ENCODE results near the gene LIX1L. TPM values are rescaled to one million over a fixed set of nuclear protein-coding genes. Genes with fewer than 3 reads are reported as not detected.

LIX1L gene
- total and polyA plus RNA-seq, 2 of the 13 experiments (the other 11 are each of a cell fraction or from before 2014, with no cell fraction given): 8.1 to 24.9 TPM

DNA sequence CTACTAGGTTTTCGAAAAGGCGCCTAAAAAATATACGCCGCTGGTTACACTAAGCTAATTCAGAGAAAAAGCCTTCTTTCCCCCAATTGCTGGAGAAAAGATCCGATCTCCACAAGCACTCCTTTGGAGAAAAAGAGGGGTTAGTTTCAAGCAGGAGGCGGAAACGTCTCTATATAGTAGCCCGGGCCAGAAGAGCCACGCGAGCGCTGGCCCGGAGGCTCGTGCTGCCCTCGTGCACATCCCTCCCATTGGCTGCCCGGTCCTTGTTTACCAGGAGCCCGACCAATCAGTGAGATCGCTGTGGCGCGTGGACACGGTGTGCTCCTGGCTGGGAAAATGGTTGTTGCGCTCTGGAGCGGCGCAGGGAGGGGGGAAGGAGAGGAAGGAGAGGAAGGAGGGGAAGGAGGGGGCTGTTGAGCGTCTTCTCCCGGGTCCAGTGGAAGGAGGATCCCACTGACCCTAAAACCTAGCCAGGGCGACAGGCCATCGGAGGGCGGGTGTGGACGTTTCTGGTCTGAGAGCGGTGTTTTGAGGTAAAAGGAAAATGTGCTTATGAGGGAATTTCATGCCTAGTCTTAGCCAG lies 38.7 kb upstream of the LIX1L start, which contains the start of gene TXNIP (continued):
- TF ChIP-seq, protein P1, sequence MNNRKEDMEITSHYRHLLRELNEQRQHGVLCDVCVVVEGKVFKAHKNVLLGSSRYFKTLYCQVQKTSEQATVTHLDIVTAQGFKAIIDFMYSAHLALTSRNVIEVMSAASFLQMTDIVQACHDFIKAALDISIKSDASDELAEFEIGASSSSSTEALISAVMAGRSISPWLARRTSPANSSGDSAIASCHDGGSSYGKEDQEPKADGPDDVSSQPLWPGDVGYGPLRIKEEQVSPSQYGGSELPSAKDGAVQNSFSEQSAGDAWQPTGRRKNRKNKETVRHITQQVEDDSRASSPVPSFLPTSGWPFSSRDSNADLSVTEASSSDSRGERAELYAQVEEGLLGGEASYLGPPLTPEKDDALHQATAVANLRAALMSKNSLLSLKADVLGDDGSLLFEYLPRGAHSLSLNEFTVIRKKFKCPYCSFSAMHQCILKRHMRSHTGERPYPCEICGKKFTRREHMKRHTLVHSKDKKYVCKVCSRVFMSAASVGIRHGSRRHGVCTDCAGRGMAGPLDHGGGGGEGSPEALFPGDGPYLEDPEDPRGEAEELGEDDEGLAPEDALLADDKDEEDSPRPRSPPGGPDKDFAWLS (CRISPR knock-in tag; IDR thresholded peaks at IDR 0.05; ENCODE audit: borderline replicate concordance): no peak
- 0 out of 2 replicates have a peak, but pooled peaks have one; percentile 9 for TF ChIP-seq ZNF12 (CRISPR knock-in tag; IDR thresholded peaks at IDR 0.05)
- peak; percentile 46; the same call in 1 of the 2 replicates for TF ChIP-seq CREB1 (IDR thresholded peaks at IDR 0.05)
- peak; percentile 48 for TF ChIP-seq CREB1 (CRISPR knock-in tag; IDR thresholded peaks at IDR 0.05)
- no peak for TF ChIP-seq ISX (CRISPR knock-in tag; conservative IDR thresholded peaks at IDR 0.05)
- TF ChIP-seq ZNF567 (CRISPR knock-in tag; IDR thresholded peaks at IDR 0.05; ENCODE audit: borderline replicate concordance): no peak
- no peak; the same call in 1 of the 2 replicates for TF ChIP-seq ZNF619 (CRISPR knock-in tag; IDR thresholded peaks at IDR 0.05)
- TF ChIP-seq ZNF317 (CRISPR knock-in tag; IDR thresholded peaks at IDR 0.05): no peak; the same call in 1 of the 2 replicates
- TF ChIP-seq ARHGAP35 (CRISPR knock-in tag; IDR thresholded peaks at IDR 0.05; ENCODE audit: borderline replicate concordance): peak; percentile 66; the same call in 1 of the 2 replicates
- TF ChIP-seq, protein P2, sequence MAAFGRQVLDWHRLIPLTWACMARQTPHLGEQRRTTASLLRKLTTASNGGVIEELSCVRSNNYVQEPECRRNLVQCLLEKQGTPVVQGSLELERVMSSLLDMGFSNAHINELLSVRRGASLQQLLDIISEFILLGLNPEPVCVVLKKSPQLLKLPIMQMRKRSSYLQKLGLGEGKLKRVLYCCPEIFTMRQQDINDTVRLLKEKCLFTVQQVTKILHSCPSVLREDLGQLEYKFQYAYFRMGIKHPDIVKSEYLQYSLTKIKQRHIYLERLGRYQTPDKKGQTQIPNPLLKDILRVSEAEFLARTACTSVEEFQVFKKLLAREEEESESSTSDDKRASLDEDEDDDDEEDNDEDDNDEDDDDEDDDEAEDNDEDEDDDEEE (CRISPR knock-in tag; IDR thresholded peaks at IDR 0.05): peak; percentile 90; the same call in 1 of the 2 replicates
- 0 out of 2 replicates have a peak, but pooled peaks have one; percentile 57 for TF ChIP-seq ZNF232 (CRISPR knock-in tag; IDR thresholded peaks at IDR 0.05; ENCODE audit: borderline replicate concordance)
- peak; percentile 79; the same call in 1 of the 2 replicates for TF ChIP-seq ZNF616 (CRISPR knock-in tag; IDR thresholded peaks at IDR 0.05; ENCODE audit: low read depth)
- TF ChIP-seq XBP1 (CRISPR knock-in tag; IDR thresholded peaks at IDR 0.05): 0 out of 2 replicates have a peak, but pooled peaks have one; percentile 42
- TF ChIP-seq, protein P3, sequence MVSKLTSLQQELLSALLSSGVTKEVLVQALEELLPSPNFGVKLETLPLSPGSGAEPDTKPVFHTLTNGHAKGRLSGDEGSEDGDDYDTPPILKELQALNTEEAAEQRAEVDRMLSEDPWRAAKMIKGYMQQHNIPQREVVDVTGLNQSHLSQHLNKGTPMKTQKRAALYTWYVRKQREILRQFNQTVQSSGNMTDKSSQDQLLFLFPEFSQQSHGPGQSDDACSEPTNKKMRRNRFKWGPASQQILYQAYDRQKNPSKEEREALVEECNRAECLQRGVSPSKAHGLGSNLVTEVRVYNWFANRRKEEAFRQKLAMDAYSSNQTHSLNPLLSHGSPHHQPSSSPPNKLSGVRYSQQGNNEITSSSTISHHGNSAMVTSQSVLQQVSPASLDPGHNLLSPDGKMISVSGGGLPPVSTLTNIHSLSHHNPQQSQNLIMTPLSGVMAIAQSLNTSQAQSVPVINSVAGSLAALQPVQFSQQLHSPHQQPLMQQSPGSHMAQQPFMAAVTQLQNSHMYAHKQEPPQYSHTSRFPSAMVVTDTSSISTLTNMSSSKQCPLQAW (CRISPR knock-in tag; IDR thresholded peaks at IDR 0.05): peak; percentile 95
- TF ChIP-seq ZSCAN30 (CRISPR knock-in tag; IDR thresholded peaks at IDR 0.05): 0 out of 2 replicates have a peak, but pooled peaks have one; percentile 42
- TF ChIP-seq, protein P4, sequence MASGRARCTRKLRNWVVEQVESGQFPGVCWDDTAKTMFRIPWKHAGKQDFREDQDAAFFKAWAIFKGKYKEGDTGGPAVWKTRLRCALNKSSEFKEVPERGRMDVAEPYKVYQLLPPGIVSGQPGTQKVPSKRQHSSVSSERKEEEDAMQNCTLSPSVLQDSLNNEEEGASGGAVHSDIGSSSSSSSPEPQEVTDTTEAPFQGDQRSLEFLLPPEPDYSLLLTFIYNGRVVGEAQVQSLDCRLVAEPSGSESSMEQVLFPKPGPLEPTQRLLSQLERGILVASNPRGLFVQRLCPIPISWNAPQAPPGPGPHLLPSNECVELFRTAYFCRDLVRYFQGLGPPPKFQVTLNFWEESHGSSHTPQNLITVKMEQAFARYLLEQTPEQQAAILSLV (CRISPR knock-in tag; IDR thresholded peaks at IDR 0.05; ENCODE audit: borderline replicate concordance): no peak; the same call in 1 of the 2 replicates
- TF ChIP-seq ZNF589 (CRISPR knock-in tag; conservative IDR thresholded peaks at IDR 0.05): 0 out of 2 replicates have a peak, but pooled peaks have one; percentile 52
- TF ChIP-seq, protein P5, sequence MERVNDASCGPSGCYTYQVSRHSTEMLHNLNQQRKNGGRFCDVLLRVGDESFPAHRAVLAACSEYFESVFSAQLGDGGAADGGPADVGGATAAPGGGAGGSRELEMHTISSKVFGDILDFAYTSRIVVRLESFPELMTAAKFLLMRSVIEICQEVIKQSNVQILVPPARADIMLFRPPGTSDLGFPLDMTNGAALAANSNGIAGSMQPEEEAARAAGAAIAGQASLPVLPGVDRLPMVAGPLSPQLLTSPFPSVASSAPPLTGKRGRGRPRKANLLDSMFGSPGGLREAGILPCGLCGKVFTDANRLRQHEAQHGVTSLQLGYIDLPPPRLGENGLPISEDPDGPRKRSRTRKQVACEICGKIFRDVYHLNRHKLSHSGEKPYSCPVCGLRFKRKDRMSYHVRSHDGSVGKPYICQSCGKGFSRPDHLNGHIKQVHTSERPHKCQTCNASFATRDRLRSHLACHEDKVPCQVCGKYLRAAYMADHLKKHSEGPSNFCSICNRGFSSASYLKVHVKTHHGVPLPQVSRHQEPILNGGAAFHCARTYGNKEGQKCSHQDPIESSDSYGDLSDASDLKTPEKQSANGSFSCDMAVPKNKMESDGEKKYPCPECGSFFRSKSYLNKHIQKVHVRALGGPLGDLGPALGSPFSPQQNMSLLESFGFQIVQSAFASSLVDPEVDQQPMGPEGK (CRISPR knock-in tag; IDR thresholded peaks at IDR 0.05): peak; percentile 87
- TF ChIP-seq ZNF709 (CRISPR knock-in tag; IDR thresholded peaks at IDR 0.05): 0 out of 2 replicates have a peak, but pooled peaks have one; percentile 79

Measured in HepG2 (cell line).